HCT116 (cell line): ENCODE data around the gene FAM199X.

ENCODE experiments used
- CBX3 ChIP-seq: IDR thresholded peaks from 2 replicates; pipeline ENCODE4 v1.6.1; 2012; ENCODE audit warnings: low read depth
- CEBPB ChIP-seq: IDR thresholded peaks from 2 replicates; pipeline ENCODE4 v1.6.1; 2012; ENCODE audit warnings: low read depth
- EZH2 ChIP-seq: fragments of 200-600 bp; sonication (generic); IDR thresholded peaks from 2 replicates; pipeline ENCODE4 v1.6.1; 2017; ENCODE audit warnings: antibody characterized with exemption, mixed run types
- JUND ChIP-seq: IDR thresholded peaks from 2 replicates; pipeline ENCODE4 v1.6.1; 2012
- POLR2A ChIP-seq: IDR thresholded peaks from 2 replicates; pipeline ENCODE4 v1.7.0; 2011; ENCODE audit warnings: borderline replicate concordance; ENCODE audit not compliant: insufficient read depth, insufficient read length; ENCODE audit errors: extremely low read depth
- POLR2AphosphoS5 ChIP-seq: IDR thresholded peaks from 2 replicates; pipeline ENCODE4 v1.6.1; 2011; ENCODE audit warnings: mild to moderate bottlenecking, low read depth, low read length, moderate library complexity
- RAD21 ChIP-seq: IDR thresholded peaks from 2 replicates; pipeline ENCODE4 v1.6.1; 2012; ENCODE audit warnings: low read depth, mild to moderate bottlenecking
- SP1 ChIP-seq: IDR thresholded peaks from 2 replicates; pipeline ENCODE4 v1.6.1; 2012; ENCODE audit warnings: low read depth
- TF ChIP-seq, protein P1 (sequence below), 3 experiments: fragments of 200-600 bp in 1 of 3; sonication (generic) in 1 of 3; IDR thresholded peaks in 2 of 3; conservative IDR thresholded peaks in 1 of 3; 2 replicates each; pipeline ENCODE4 v1.5.1; 2012 to 2017; ENCODE audit warnings: low read depth in 2 of 3, low read length in 2 of 3, antibody characterized with exemption in 1 of 3, borderline replicate concordance in 1 of 3, control low read depth in 1 of 3, mild to moderate bottlenecking in 1 of 3, mixed read lengths in 1 of 3, mixed run types in 1 of 3, moderate library complexity in 1 of 3; ENCODE audit not compliant: insufficient read depth in 1 of 3
- TF ChIP-seq, protein P2 (sequence below): IDR thresholded peaks from 2 replicates; pipeline ENCODE4 v1.6.1; 2012
- TF ChIP-seq, protein P3 (sequence below): IDR thresholded peaks from 2 replicates; pipeline ENCODE4 v1.6.1; 2012; ENCODE audit warnings: low read depth

DNA sequence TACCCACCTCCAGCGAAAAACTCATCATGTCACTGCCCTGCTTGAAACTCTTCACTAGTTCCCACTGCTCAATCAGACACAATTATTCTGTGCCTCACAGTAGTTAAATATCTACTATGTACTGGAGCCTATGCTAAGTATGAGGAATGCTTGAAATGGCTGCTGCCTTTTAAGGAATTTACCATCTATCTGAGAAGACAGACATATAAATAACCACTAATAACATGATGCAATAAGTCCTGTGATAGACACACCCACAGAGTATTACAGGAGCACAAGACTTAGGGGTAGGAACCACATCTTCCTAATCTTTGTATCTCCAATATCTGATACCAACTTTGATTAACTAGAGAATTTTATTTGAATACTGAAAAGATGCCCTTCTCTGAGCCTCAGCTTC is 30.6 kb upstream of the FAM199X start:
- TF ChIP-seq, protein P1, sequence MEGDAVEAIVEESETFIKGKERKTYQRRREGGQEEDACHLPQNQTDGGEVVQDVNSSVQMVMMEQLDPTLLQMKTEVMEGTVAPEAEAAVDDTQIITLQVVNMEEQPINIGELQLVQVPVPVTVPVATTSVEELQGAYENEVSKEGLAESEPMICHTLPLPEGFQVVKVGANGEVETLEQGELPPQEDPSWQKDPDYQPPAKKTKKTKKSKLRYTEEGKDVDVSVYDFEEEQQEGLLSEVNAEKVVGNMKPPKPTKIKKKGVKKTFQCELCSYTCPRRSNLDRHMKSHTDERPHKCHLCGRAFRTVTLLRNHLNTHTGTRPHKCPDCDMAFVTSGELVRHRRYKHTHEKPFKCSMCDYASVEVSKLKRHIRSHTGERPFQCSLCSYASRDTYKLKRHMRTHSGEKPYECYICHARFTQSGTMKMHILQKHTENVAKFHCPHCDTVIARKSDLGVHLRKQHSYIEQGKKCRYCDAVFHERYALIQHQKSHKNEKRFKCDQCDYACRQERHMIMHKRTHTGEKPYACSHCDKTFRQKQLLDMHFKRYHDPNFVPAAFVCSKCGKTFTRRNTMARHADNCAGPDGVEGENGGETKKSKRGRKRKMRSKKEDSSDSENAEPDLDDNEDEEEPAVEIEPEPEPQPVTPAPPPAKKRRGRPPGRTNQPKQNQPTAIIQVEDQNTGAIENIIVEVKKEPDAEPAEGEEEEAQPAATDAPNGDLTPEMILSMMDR (IDR thresholded peaks at IDR 0.05 in 2 of 3, conservative IDR thresholded peaks at IDR 0.05 in 1 of 3; ENCODE audit: borderline replicate concordance in 1 of 3, insufficient read depth in 1 of 3, low read depth in 2 of 3, low read length in 2 of 3) = no peak
- TF ChIP-seq SP1 (no peak), POLR2A (no peak), POLR2AphosphoS5 (no peak), EZH2 (no peak), CEBPB (no peak), RAD21 (no peak), CBX3 (no peak), JUND (no peak)
- TF ChIP-seq, protein P2, sequence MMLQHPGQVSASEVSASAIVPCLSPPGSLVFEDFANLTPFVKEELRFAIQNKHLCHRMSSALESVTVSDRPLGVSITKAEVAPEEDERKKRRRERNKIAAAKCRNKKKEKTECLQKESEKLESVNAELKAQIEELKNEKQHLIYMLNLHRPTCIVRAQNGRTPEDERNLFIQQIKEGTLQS = no peak
- TF ChIP-seq, protein P3, sequence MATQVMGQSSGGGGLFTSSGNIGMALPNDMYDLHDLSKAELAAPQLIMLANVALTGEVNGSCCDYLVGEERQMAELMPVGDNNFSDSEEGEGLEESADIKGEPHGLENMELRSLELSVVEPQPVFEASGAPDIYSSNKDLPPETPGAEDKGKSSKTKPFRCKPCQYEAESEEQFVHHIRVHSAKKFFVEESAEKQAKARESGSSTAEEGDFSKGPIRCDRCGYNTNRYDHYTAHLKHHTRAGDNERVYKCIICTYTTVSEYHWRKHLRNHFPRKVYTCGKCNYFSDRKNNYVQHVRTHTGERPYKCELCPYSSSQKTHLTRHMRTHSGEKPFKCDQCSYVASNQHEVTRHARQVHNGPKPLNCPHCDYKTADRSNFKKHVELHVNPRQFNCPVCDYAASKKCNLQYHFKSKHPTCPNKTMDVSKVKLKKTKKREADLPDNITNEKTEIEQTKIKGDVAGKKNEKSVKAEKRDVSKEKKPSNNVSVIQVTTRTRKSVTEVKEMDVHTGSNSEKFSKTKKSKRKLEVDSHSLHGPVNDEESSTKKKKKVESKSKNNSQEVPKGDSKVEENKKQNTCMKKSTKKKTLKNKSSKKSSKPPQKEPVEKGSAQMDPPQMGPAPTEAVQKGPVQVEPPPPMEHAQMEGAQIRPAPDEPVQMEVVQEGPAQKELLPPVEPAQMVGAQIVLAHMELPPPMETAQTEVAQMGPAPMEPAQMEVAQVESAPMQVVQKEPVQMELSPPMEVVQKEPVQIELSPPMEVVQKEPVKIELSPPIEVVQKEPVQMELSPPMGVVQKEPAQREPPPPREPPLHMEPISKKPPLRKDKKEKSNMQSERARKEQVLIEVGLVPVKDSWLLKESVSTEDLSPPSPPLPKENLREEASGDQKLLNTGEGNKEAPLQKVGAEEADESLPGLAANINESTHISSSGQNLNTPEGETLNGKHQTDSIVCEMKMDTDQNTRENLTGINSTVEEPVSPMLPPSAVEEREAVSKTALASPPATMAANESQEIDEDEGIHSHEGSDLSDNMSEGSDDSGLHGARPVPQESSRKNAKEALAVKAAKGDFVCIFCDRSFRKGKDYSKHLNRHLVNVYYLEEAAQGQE = no peak
